MCF 10A (cell line): ENCODE data around the gene ELANE. TPM values are rescaled to one million over a fixed set of nuclear protein-coding genes. Genes with fewer than 3 reads are reported as not detected.

Experiments
- BruUV-seq: library from RNA; stranded (reverse); fragments of 400-500 nt; replicated peaks from 2 replicates; lab custom pipeline; 2021; lab: Mats Ljungman, UMichigan
- CTCF ChIA-PET: fragments of 300-600 bp; sonication (Branson Sonifier 250); formaldehyde crosslinking; extraction: SDS; loops from one replicate; lab custom pipeline; 2021; ENCODE audit warnings: antibody characterized with exemption, inconsistent platforms; lab: Yijun Ruan, JAX
- POLR2A ChIA-PET: fragments of 300-600, 350-650 bp; sonication (Branson Sonifier 250); formaldehyde crosslinking; extraction: SDS; loops from one replicate; lab custom pipeline; 2020; ENCODE audit warnings: antibody characterized with exemption, inconsistent platforms; lab: Yijun Ruan, JAX
- DNase-seq: peaks from one replicate; pipeline ENCODE4 v3.0.0-alpha.2; 2018; ENCODE audit not compliant: unreplicated experiment
- H3K27ac Mint-ChIP-seq: one replicate; pipeline ENCODE4 v1.8.0; 2022; ENCODE audit warnings: mild to moderate bottlenecking, low read depth, mixed read lengths; ENCODE audit not compliant: unreplicated experiment
- H3K27me3 Mint-ChIP-seq: one replicate; pipeline ENCODE4 v1.8.0; 2022; ENCODE audit warnings: mixed read lengths; ENCODE audit not compliant: insufficient read depth, unreplicated experiment
- H3K36me3 Mint-ChIP-seq: one replicate; pipeline ENCODE4 v1.8.0; 2022; ENCODE audit warnings: mild to moderate bottlenecking, moderate library complexity, mixed read lengths; ENCODE audit not compliant: insufficient read depth, unreplicated experiment
- H3K4me1 Mint-ChIP-seq: one replicate; pipeline ENCODE4 v1.8.0; 2022; ENCODE audit warnings: mixed read lengths; ENCODE audit not compliant: insufficient read depth, unreplicated experiment
- H3K4me3 Mint-ChIP-seq: one replicate; pipeline ENCODE4 v1.8.0; 2022; ENCODE audit warnings: mild to moderate bottlenecking, moderate library complexity, mixed read lengths; ENCODE audit not compliant: unreplicated experiment
- H3K9me3 Mint-ChIP-seq: one replicate; pipeline ENCODE4 v1.8.0; 2022; ENCODE audit warnings: mixed read lengths; ENCODE audit not compliant: unreplicated experiment
- intact Hi-C: fragments of 100-400 bp; cut with micrococcal nuclease; formaldehyde crosslinking; loops from 2 replicates; pipeline ENCODE4 v1.14.1; 2022
- total RNA-seq: library from RNA; stranded (reverse); gene quantifications from 2 replicates; pipeline ENCODE4 v1.2.3, GENCODE V29; 2022
- TF ChIP-seq, protein P1 (sequence below): fragments of 200-600 bp; IDR thresholded peaks from one replicate; pipeline ENCODE4 v1.8.0; 2022; ENCODE audit warnings: antibody characterized with exemption, mild to moderate bottlenecking; ENCODE audit not compliant: unreplicated experiment

ELANE gene
- total RNA-seq, 1 experiment from 2014 or later: not detected

DNA sequence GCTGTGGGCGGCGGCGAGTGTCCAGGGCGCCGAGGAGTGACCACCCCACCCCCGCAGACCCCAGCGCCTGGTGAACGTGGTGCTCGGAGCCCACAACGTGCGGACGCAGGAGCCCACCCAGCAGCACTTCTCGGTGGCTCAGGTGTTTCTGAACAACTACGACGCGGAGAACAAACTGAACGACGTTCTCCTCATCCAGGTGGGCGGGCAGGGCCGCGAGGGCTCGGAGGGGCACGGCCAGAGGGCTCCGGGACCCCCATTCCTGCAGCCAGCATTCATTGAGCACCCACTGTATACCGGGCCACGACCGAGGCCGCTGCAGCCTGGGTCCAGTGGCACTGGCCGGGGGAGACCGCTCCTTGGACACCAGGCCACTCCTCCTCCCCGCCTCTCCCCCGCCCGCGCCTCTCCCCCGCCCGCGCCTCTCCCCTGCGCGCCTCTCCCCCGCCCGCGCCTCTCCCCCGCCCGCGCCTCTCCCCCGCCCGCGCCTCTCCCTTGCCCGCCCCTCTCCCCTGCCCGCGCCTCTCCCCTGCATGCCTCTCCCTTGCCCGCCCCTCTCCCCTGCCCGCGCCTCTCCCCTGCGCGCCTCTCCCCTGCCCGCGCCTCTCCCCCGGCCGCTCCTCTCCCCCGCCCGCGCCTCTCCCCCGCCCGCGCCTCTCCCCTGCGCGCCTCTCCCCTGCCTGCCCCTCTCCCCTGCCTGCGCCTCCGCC, 8.1 kb upstream of the ELANE start:
- TF ChIP-seq, protein P1, sequence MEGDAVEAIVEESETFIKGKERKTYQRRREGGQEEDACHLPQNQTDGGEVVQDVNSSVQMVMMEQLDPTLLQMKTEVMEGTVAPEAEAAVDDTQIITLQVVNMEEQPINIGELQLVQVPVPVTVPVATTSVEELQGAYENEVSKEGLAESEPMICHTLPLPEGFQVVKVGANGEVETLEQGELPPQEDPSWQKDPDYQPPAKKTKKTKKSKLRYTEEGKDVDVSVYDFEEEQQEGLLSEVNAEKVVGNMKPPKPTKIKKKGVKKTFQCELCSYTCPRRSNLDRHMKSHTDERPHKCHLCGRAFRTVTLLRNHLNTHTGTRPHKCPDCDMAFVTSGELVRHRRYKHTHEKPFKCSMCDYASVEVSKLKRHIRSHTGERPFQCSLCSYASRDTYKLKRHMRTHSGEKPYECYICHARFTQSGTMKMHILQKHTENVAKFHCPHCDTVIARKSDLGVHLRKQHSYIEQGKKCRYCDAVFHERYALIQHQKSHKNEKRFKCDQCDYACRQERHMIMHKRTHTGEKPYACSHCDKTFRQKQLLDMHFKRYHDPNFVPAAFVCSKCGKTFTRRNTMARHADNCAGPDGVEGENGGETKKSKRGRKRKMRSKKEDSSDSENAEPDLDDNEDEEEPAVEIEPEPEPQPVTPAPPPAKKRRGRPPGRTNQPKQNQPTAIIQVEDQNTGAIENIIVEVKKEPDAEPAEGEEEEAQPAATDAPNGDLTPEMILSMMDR: no peak
- Mint-ChIP-seq H3K36me3 (no peaks in the 10 kb centered on the region), H3K4me3 (peak overlapping the region; percentile 59), H3K27me3 (peaks cover 23% of the 10 kb centered on the region), H3K9me3 (peaks cover 7% of the 10 kb centered on the region), H3K4me1 (peaks cover 12% of the 10 kb centered on the region), H3K27ac (no peak overlapping the region)
- no TSS peak for BruUV-seq
- no peak for DNase-seq
- ChIA-PET CTCF (no interaction called here), POLR2A (interaction anchor here (0.7 kb wide), 1 partner anchor 25 kb away, joined by 3 read pairs; no protein-coding TSS in a partner anchor)
- intact Hi-C loops: no loop called here

DNA sequence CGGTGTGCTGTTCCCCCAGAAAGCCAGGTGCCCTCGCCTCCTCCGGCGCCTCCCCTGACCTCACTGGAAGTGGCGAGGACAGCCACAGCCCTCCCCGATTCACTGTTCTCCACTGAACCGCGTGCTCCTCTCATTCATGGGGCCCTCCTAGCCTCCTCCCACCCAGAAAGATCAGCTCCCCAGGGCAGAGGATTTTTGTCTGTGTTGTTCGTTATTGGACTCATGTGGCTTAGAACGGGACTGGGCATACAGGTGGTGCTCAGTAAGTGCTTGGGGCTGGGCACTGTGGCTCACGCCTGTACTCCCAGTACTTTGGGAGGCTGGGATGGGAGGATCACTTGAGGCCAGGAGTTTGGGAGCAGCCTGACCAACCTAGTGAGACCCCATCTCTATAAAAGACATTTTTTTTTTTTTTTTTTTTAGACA, 7.5 kb upstream of the ELANE start:
- ChIA-PET POLR2A (interaction anchor here (1.3 kb wide), 1 partner anchor 140 kb away, joined by 4 read pairs; the partner anchor contains the start of gene WDR18), CTCF (interaction anchor here (0.7 kb wide), 1 partner anchor 35 kb away, joined by 3 read pairs; no protein-coding TSS in a partner anchor)
- Mint-ChIP-seq H3K27me3 (peaks cover 23% of the 10 kb centered on the region), H3K27ac (no peak overlapping the region), H3K36me3 (no peaks in the 10 kb centered on the region), H3K9me3 (peaks cover 7% of the 10 kb centered on the region), H3K4me1 (peaks cover 12% of the 10 kb centered on the region), H3K4me3 (peak overlapping the region; percentile 59)
- TF ChIP-seq, protein P1: no peak
- peak; percentile 51 for DNase-seq
- no TSS peak for BruUV-seq
- intact Hi-C loops: no loop called here

DNA sequence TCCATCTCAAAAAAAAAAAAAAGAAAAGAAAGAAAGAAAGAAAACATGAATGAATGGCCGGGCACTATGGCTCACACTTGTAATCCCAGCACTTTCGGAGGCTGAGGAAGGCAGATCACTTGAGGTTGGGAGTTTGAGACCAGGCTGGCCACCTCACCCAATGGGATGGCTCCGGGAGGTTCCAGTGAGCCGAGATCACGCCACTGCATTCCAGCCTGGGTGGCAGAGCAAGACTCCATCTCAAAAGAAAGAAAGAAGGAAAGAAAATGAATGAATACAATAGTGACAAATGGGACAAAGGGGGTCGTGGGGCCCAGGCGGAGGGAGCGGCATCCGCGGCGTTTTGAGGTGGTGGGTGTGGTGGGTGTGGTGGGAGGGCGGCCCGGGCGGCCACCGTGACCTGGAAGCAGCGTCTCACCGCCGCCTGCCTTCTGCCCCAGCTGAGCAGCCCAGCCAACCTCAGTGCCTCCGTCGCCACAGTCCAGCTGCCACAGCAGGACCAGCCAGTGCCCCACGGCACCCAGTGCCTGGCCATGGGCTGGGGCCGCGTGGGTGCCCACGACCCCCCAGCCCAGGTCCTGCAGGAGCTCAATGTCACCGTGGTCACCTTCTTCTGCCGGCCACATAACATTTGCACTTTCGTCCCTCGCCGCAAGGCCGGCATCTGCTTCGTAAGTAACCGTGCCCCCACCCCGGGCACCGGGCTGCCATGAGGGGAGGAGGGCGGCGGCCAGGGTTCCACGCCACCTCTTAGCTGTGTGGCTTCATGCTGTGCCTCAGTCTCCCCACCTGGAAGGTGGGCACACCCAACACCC, 6.2 kb upstream of the ELANE start:
- CTCF ChIA-PET: interaction anchor here (0.6 kb wide), 1 partner anchor 76 kb away, joined by 4 read pairs; no protein-coding TSS in a partner anchor
- no peak overlapping the region for H3K4me3 Mint-ChIP-seq
- intact Hi-C loops: no loop called here
- TF ChIP-seq, protein P1: no peak
- H3K9me3 Mint-ChIP-seq: peaks cover 7% of the 10 kb centered on the region
- peaks cover 19% of the 10 kb centered on the region for H3K4me1 Mint-ChIP-seq
- H3K27ac Mint-ChIP-seq: no peak overlapping the region
- H3K36me3 Mint-ChIP-seq: no peaks in the 10 kb centered on the region
- no peak for DNase-seq
- peaks cover 21% of the 10 kb centered on the region for H3K27me3 Mint-ChIP-seq
- POLR2A ChIA-PET: interaction anchor here (0.9 to 1.3 kb wide), 2 partner anchors 138 to 175 kb away, joined by 3 to 4 read pairs; partner anchors contain the start of genes RNU6-2 and WDR18
- no TSS peak for BruUV-seq
